Stimulated activated naive CD8-positive, alpha-beta T cell treated with anti-CD3 and anti-CD28 coated beads, Interleukin-15, Interleukin-2, amounts not matched to agents 100 ng/mL and 50 ng/mL, for 24 hours (primary cell): ENCODE measurements around the gene ST7L.

Experiments used
- H3K27ac Mint-ChIP-seq: one replicate; pipeline ENCODE4 v1.8.0; 2021; ENCODE audit warnings: mild to moderate bottlenecking, mixed read lengths
- H3K27me3 Mint-ChIP-seq: one replicate; pipeline ENCODE4 v1.8.0; 2021; ENCODE audit warnings: mixed read lengths
- H3K36me3 Mint-ChIP-seq: one replicate; pipeline ENCODE4 v1.8.0; 2021; ENCODE audit warnings: low read depth, mixed read lengths
- H3K4me1 Mint-ChIP-seq: one replicate; pipeline ENCODE4 v1.8.0; 2021; ENCODE audit warnings: low read depth, mixed read lengths
- H3K4me3 Mint-ChIP-seq: one replicate; pipeline ENCODE4 v1.8.0; 2021; ENCODE audit warnings: mild to moderate bottlenecking, mixed read lengths
- H3K9me3 Mint-ChIP-seq: one replicate; pipeline ENCODE4 v1.8.0; 2021; ENCODE audit warnings: mixed read lengths

The ST7L gene

DNA sequence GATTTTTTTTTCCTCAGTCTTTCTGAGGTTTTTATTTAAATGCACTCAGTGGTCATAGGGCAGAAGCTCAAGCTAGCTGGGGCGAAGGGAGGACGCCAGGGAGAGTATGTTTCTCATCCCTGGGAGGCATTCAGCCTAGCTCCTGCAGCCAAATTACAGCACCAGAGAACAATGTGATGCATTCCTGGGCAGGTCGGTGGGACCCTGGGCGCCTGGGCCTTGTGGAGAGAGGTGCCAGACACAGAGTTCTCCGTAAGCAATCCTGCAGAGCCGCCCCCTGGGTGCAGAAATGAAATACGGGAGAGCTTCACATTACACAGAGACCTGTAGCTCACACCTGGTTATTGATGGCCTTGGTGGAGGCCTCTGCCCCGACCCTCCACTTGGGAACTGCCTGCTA lies 94.7 kb downstream of the ST7L start:
- H3K9me3 Mint-ChIP-seq = no peaks in the 10 kb centered on the region
- H3K4me1 Mint-ChIP-seq = no peaks in the 10 kb centered on the region
- no peak overlapping the region for H3K4me3 Mint-ChIP-seq
- H3K27me3 Mint-ChIP-seq = no peaks in the 10 kb centered on the region
- H3K36me3 Mint-ChIP-seq = peaks cover 7% of the 10 kb centered on the region
- H3K27ac Mint-ChIP-seq = no peak overlapping the region

DNA sequence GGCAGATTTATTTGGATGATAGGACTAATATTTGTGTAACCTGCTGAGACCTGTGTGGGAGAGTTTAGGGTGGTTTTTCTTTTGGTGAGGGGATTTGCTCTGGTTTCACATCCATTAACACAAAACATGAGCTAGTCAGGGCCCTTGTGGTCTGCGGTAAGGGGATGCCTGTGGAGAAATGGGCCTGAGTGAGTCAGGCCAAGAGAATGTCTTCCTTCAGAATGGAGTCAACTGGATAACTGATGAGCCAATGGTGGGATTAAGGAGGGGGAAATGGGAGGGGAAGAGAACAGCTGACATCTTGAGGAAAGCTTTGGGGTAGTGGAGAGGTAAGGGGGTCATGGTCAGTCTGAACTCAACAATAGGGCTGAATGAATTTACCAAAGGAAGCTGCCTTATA lies 96.3 kb downstream of the ST7L start:
- Mint-ChIP-seq H3K27me3 (no peaks in the 10 kb centered on the region), H3K27ac (no peak overlapping the region), H3K4me1 (no peaks in the 10 kb centered on the region), H3K9me3 (no peaks in the 10 kb centered on the region), H3K36me3 (peaks cover 7% of the 10 kb centered on the region), H3K4me3 (no peak overlapping the region)

DNA sequence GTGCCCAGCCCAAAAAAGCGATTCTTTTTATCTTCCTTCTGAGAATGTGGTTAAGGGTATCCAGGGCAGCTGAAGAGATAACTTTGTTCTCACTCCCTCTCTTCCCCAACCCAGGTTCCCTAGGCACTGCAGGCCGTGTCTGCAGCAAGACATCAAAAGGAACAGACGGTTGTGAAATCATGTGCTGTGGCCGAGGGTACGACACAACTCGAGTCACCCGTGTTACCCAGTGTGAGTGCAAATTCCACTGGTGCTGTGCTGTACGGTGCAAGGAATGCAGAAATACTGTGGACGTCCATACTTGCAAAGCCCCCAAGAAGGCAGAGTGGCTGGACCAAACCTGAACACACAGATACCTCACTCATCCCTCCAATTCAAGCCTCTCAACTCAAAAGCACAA lies 98.8 kb downstream of the ST7L start:
- Mint-ChIP-seq H3K36me3 (peaks cover 7% of the 10 kb centered on the region), H3K9me3 (no peaks in the 10 kb centered on the region), H3K4me1 (no peaks in the 10 kb centered on the region), H3K27me3 (no peaks in the 10 kb centered on the region), H3K4me3 (no peak overlapping the region), H3K27ac (no peak overlapping the region)

- Mint-ChIP-seq H3K27ac (no peak overlapping the region), H3K4me1 (no peaks in the 10 kb centered on the region), H3K4me3 (no peak overlapping the region), H3K9me3 (no peaks in the 10 kb centered on the region), H3K27me3 (no peaks in the 10 kb centered on the region), H3K36me3 (no peaks in the 10 kb centered on the region)
Measured at GRCh38 chr1:112518186-112518585, 100.8 kb downstream of the ST7L start.

DNA sequence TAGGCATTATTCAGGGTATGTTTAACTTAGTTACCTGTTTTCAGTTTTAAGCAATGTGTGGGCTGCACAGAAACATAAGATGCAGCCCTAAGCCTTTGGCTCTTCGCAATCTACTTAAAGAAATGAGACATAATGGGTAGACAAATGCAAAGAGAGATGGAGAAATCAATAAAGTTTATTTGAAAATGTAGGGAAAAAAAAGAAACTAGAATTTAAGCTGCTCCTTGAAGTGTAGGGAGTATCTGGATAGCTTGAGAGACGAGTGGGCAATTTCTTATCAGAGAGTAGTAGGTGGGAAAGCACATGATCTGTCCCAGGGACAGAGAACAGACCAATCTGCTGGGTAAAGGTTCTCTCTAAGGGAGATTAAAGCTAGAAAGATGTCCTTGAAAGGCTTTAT lies 101.3 kb downstream of the ST7L start:
- Mint-ChIP-seq H3K36me3 (no peaks in the 10 kb centered on the region), H3K27ac (no peak overlapping the region)

GRCh38 chr1:112517231-112517630 lies 101.7 kb downstream of the ST7L start:
- Mint-ChIP-seq H3K4me1 (no peaks in the 10 kb centered on the region), H3K9me3 (no peaks in the 10 kb centered on the region), H3K27ac (no peak overlapping the region), H3K27me3 (no peaks in the 10 kb centered on the region), H3K4me3 (no peak overlapping the region), H3K36me3 (no peaks in the 10 kb centered on the region)

More for the DNA sequence above, 101.3 kb downstream of the ST7L start:
- H3K4me1 Mint-ChIP-seq = no peaks in the 10 kb centered on the region
- H3K4me3 Mint-ChIP-seq = no peak overlapping the region
- H3K9me3 Mint-ChIP-seq = no peaks in the 10 kb centered on the region
- no peaks in the 10 kb centered on the region for H3K27me3 Mint-ChIP-seq

- Mint-ChIP-seq H3K27ac (no peak overlapping the region), H3K27me3 (no peaks in the 10 kb centered on the region), H3K9me3 (no peaks in the 10 kb centered on the region), H3K36me3 (no peaks in the 10 kb centered on the region), H3K4me3 (no peak overlapping the region), H3K4me1 (no peaks in the 10 kb centered on the region)
Measured at GRCh38 chr1:112516141-112516540, 102.8 kb downstream of the ST7L start.

- Mint-ChIP-seq H3K27ac (no peak overlapping the region), H3K4me3 (no peak overlapping the region), H3K4me1 (no peaks in the 10 kb centered on the region), H3K36me3 (no peaks in the 10 kb centered on the region), H3K27me3 (peaks cover 4% of the 10 kb centered on the region), H3K9me3 (no peaks in the 10 kb centered on the region)
Measured at GRCh38 chr1:112515311-112516009, 103.5 kb downstream of the ST7L start.

- H3K4me3 Mint-ChIP-seq = no peak overlapping the region
- H3K36me3 Mint-ChIP-seq = no peaks in the 10 kb centered on the region
- H3K4me1 Mint-ChIP-seq = no peaks in the 10 kb centered on the region
- no peaks in the 10 kb centered on the region for H3K9me3 Mint-ChIP-seq
- no peak overlapping the region for H3K27ac Mint-ChIP-seq
- H3K27me3 Mint-ChIP-seq = peaks cover 9% of the 10 kb centered on the region
Measured at GRCh38 chr1:112514901-112515300, 104.0 kb downstream of the ST7L start.

GRCh38 chr1:112513112-112513870 lies 105.7 kb downstream of the ST7L start:
- Mint-ChIP-seq H3K27ac (no peak overlapping the region), H3K36me3 (no peaks in the 10 kb centered on the region), H3K27me3 (peaks cover 15% of the 10 kb centered on the region), H3K9me3 (no peaks in the 10 kb centered on the region), H3K4me1 (no peaks in the 10 kb centered on the region), H3K4me3 (no peak overlapping the region)

DNA sequence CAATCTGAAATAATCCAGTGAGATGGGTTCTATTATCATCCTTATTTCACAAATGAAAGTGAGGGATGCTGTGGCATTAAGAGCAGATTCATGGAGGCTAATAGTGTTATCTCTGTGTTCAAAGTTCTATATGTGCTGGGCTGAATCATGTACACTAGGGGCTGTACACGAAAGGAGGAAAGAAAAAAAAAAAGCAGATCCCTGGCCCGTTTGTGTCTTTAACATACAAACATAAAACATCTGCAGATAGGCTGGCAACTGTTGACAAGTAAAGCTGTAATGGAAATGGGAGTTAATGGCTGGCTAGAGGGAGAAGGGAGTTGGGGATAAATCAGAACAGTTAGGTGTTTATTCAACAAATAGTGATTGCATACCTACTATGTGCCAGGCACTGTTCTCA lies 107.0 kb downstream of the ST7L start:
- Mint-ChIP-seq H3K4me3 (no peak overlapping the region), H3K27me3 (peaks cover 23% of the 10 kb centered on the region), H3K4me1 (no peaks in the 10 kb centered on the region), H3K9me3 (no peaks in the 10 kb centered on the region), H3K27ac (no peak overlapping the region), H3K36me3 (no peaks in the 10 kb centered on the region)

GRCh38 chr1:112510340-112510739 lies 108.6 kb downstream of the ST7L start:
- Mint-ChIP-seq H3K4me3 (no peak overlapping the region), H3K9me3 (no peaks in the 10 kb centered on the region), H3K27ac (no peak overlapping the region), H3K27me3 (peaks cover 26% of the 10 kb centered on the region), H3K4me1 (no peaks in the 10 kb centered on the region), H3K36me3 (no peaks in the 10 kb centered on the region)

DNA sequence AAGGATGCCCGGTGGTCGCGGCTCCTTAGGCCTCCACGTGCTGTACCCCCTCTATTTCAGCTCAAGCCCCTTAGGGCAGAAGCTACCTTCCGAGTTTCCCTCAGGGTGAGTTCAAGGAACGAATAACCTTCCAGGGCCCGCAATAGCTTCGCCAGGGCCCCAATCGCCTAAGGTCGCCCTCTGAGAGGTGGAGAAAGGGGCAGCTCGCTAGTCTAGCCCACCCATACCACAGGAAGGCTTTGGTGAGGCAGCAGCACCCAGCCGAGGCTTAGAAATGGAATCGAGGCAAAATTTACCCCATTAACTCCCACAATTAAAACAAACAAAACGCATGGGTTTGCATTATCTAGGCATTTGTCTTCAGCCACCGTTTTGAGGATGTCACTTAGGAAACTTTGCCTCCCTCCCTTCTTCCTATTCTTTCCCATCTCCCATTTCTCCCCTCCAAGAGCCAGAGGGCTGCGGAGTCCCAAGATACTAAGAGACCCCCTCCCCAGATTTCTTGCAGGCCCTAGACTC lies 109.2 kb downstream of the ST7L start:
- Mint-ChIP-seq H3K27ac (no peak overlapping the region), H3K4me3 (peak overlapping the region; percentile 30), H3K27me3 (peaks cover 28% of the 10 kb centered on the region)

GRCh38 chr1:112509005-112509659 lies 109.8 kb downstream of the ST7L start:
- Mint-ChIP-seq H3K27ac (no peak overlapping the region), H3K9me3 (no peaks in the 10 kb centered on the region), H3K4me3 (peak overlapping the region; percentile 30), H3K27me3 (peaks cover 31% of the 10 kb centered on the region), H3K4me1 (no peaks in the 10 kb centered on the region), H3K36me3 (no peaks in the 10 kb centered on the region)

More for the DNA sequence above, 109.2 kb downstream of the ST7L start:
- Mint-ChIP-seq H3K9me3 (no peaks in the 10 kb centered on the region), H3K4me1 (no peaks in the 10 kb centered on the region), H3K36me3 (no peaks in the 10 kb centered on the region)
